C4-2B (cell line): ENCODE results near the gene ADGRB2.

ENCODE experiments used
- CTCF ChIP-seq: fragments of 450-650 bp; conservative IDR thresholded peaks from 2 replicates; pipeline ENCODE4 v1.5.1; 2017; ENCODE audit warnings: mild to moderate bottlenecking
- ZFX ChIP-seq: fragments of 450-650 bp; IDR thresholded peaks from 2 replicates; pipeline ENCODE4 v1.6.1; 2017

GRCh38 chr1:31715873-31716220 is 48.3 kb downstream of the ADGRB2 start:
- TF ChIP-seq CTCF = peak; percentile 70; the same call in 1 of the 2 replicates
- TF ChIP-seq ZFX = no peak
